ENCODE data around the gene NUP214.

The NUP214 gene

GRCh38 chr9:131080589-131080988 is 44.8 kb upstream of the NUP214 start:
- H3K27me3 ChIP-seq (ENCODE audit: control insufficient read depth, low read length): no peaks in the 10 kb centered on the region
- no peak overlapping the region for H3K4me2 ChIP-seq (ENCODE audit: low read length)

DNA sequence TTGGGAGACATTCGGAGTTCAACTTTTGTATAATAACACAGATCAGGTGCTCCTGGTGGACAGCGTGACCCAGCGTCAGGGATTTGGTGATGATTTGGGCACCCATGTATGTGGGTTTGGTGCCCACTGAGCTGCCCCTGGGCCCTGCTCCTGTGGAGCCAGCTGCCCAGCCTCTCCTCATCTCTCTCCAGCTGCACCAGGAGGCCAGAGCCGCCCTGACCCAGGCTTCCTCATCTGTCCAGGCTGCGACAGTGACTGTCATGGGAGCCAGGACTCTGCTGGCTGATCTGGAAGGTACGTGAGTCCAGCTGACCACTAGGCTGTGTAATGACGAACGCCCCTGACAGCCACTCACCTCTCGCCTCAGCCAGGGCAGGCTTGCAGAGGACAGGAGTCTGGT is 43.5 kb upstream of the NUP214 start:
- Histone ChIP-seq H3K36me3 (ENCODE audit: control insufficient read depth, low read length) (no peaks in the 10 kb centered on the region), H3K79me2 (ENCODE audit: control insufficient read depth, low read length) (no peaks in the 10 kb centered on the region), H3K4me3 (ENCODE audit: low read length) (no peak overlapping the region), H3K9me2 (replicated peaks; ENCODE audit: control insufficient read depth, low read length) (no peaks in the 10 kb centered on the region), H3K4me2 (ENCODE audit: low read length) (no peak overlapping the region), H3K27ac (ENCODE audit: low read depth, low read length) (no peak overlapping the region), H4K20me1 (ENCODE audit: control insufficient read depth, insufficient read depth, low read depth, low read length) (no peaks in the 10 kb centered on the region), H3K4me1 (ENCODE audit: control insufficient read depth, low read length) (no peaks in the 10 kb centered on the region), H3F3A (ENCODE audit: control insufficient read depth, insufficient read depth) (no peaks in the 10 kb centered on the region), H3K27me3 (ENCODE audit: control insufficient read depth, low read length) (no peaks in the 10 kb centered on the region), H3K9me3 (ENCODE audit: control insufficient read depth, insufficient read depth, low read length) (no peaks in the 10 kb centered on the region)
- TF ChIP-seq, protein P1, sequence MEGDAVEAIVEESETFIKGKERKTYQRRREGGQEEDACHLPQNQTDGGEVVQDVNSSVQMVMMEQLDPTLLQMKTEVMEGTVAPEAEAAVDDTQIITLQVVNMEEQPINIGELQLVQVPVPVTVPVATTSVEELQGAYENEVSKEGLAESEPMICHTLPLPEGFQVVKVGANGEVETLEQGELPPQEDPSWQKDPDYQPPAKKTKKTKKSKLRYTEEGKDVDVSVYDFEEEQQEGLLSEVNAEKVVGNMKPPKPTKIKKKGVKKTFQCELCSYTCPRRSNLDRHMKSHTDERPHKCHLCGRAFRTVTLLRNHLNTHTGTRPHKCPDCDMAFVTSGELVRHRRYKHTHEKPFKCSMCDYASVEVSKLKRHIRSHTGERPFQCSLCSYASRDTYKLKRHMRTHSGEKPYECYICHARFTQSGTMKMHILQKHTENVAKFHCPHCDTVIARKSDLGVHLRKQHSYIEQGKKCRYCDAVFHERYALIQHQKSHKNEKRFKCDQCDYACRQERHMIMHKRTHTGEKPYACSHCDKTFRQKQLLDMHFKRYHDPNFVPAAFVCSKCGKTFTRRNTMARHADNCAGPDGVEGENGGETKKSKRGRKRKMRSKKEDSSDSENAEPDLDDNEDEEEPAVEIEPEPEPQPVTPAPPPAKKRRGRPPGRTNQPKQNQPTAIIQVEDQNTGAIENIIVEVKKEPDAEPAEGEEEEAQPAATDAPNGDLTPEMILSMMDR (IDR thresholded peaks at IDR 0.05; ENCODE audit: low read depth, low read length, poor library complexity, severe bottlenecking): no peak
- TF ChIP-seq EZH2phosphoT487 (IDR thresholded peaks at IDR 0.05; ENCODE audit: borderline replicate concordance, low read length): no peak

More at GRCh38 chr9:131080589-131080988, 44.8 kb upstream of the NUP214 start:
- H4K20me1 ChIP-seq (ENCODE audit: control insufficient read depth, insufficient read depth, low read depth, low read length): no peaks in the 10 kb centered on the region
- no peaks in the 10 kb centered on the region for H3K79me2 ChIP-seq (ENCODE audit: control insufficient read depth, low read length)
- no peaks in the 10 kb centered on the region for H3K9me3 ChIP-seq (ENCODE audit: control insufficient read depth, insufficient read depth, low read length)
- no peaks in the 10 kb centered on the region for H3K36me3 ChIP-seq (ENCODE audit: control insufficient read depth, low read length)
- H3K4me3 ChIP-seq (ENCODE audit: low read length): no peak overlapping the region
- H3K4me1 ChIP-seq (ENCODE audit: control insufficient read depth, low read length): no peaks in the 10 kb centered on the region
- no peak overlapping the region for H3K27ac ChIP-seq (ENCODE audit: low read depth, low read length)
- no peaks in the 10 kb centered on the region for H3K9me2 ChIP-seq (replicated peaks; ENCODE audit: control insufficient read depth, low read length)
- no peaks in the 10 kb centered on the region for H3F3A ChIP-seq (ENCODE audit: control insufficient read depth, insufficient read depth)
- no peak for TF ChIP-seq EZH2phosphoT487 (IDR thresholded peaks at IDR 0.05; ENCODE audit: borderline replicate concordance, low read length)
- TF ChIP-seq, protein P1 (IDR thresholded peaks at IDR 0.05; ENCODE audit: low read depth, low read length, poor library complexity, severe bottlenecking): no peak

DNA sequence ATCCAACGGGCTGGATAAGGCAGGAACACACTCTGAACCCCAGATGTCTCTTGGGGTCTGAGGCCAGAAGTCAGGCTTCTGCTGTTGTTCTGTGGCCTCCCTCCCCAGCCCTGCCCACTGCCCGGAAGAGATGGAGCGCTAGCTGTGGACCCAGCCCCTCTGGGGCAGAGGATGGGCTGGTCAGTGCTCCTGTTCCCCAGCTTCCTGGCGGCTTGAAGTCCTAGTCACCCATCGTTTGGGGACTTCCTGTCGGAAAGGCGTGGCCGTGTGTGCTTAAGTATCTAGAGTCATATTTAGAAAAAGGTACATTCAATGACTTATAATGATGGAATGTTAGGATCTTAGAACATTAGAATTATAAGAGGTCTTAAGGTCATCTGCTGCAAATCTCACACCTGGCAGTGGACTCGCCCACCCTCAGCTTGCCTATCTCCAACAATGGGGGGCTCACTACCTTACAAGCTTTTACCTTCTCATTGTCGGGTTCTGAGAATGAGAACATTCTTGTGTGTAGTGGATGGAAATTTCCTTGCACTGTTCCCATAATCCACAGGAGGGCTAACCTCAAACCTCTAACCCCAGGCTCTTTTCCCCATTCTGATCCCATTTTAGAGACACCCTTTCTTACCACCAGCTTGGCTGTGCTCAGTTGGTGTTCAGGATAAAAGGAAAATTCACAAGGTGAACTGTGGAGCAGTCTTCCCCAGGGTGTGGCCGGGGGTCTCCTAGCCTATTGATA is 42.4 kb upstream of the NUP214 start:
- Histone ChIP-seq H3K79me2 (ENCODE audit: control insufficient read depth, low read length) (no peaks in the 10 kb centered on the region), H3K4me1 (ENCODE audit: control insufficient read depth, low read length) (no peaks in the 10 kb centered on the region), H4K20me1 (ENCODE audit: control insufficient read depth, insufficient read depth, low read depth, low read length) (no peaks in the 10 kb centered on the region), H3K4me3 (ENCODE audit: low read length) (no peak overlapping the region), H3F3A (ENCODE audit: control insufficient read depth, insufficient read depth) (no peaks in the 10 kb centered on the region), H3K4me2 (ENCODE audit: low read length) (no peak overlapping the region), H3K27ac (ENCODE audit: low read depth, low read length) (no peak overlapping the region), H3K27me3 (ENCODE audit: control insufficient read depth, low read length) (no peaks in the 10 kb centered on the region), H3K36me3 (ENCODE audit: control insufficient read depth, low read length) (no peaks in the 10 kb centered on the region), H3K9me2 (replicated peaks; ENCODE audit: control insufficient read depth, low read length) (no peaks in the 10 kb centered on the region), H3K9me3 (ENCODE audit: control insufficient read depth, insufficient read depth, low read length) (no peaks in the 10 kb centered on the region)
- TF ChIP-seq EZH2phosphoT487 (IDR thresholded peaks at IDR 0.05; ENCODE audit: borderline replicate concordance, low read length): no peak
- TF ChIP-seq, protein P1 (IDR thresholded peaks at IDR 0.05; ENCODE audit: low read depth, low read length, poor library complexity, severe bottlenecking): no peak
